Ovary (tissue), 3 donors: ENCODE data around the gene SOX5.
"Not testable (repeated sequence)": the region's sequence is repeated elsewhere in the genome, so short reads cannot be mapped to it uniquely, and the experiment has no call there.

Source experiments
- POLR2A ChIP-seq: fragments of 450-650 bp; IDR thresholded peaks from one replicate; pipeline ENCODE4 v1.6.1; 2017; ENCODE audit warnings: antibody characterized with exemption, mild to moderate bottlenecking, moderate library complexity
- TF ChIP-seq, protein P1 (sequence below), 3 donors: fragments of 450-650 bp in 2 of 3; fragments of 200-600 bp in 1 of 3; IDR thresholded peaks; one replicate each; pipeline versions ENCODE4 v1.5.1 to v1.8.0; 2016 to 2022; ENCODE audit warnings: antibody characterized with exemption in 3 of 3, mild to moderate bottlenecking in 1 of 3
- donor health status: DM: no; HTN: no; CAD: no.

DNA sequence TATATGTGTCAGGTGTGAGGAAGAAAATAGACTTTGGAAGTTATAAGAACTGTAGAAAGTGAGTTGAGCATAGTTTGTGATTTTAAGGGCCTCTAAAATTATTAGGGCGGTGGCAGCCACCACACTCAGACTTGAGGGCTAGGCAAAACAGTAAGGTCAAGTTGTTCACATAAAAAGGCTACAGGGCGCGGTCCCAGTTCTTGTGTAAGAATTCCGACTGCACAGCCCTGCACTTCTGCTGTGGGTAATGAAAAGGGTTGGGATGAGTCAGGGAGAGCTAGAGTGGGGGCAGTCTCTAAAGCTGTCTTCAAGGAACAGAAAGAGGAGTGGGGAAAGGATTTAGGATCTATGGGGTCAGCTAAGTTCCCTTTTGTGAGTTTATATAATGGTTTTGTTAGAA lies 441.7 kb downstream of the SOX5 start:
- TF ChIP-seq, protein P1, sequence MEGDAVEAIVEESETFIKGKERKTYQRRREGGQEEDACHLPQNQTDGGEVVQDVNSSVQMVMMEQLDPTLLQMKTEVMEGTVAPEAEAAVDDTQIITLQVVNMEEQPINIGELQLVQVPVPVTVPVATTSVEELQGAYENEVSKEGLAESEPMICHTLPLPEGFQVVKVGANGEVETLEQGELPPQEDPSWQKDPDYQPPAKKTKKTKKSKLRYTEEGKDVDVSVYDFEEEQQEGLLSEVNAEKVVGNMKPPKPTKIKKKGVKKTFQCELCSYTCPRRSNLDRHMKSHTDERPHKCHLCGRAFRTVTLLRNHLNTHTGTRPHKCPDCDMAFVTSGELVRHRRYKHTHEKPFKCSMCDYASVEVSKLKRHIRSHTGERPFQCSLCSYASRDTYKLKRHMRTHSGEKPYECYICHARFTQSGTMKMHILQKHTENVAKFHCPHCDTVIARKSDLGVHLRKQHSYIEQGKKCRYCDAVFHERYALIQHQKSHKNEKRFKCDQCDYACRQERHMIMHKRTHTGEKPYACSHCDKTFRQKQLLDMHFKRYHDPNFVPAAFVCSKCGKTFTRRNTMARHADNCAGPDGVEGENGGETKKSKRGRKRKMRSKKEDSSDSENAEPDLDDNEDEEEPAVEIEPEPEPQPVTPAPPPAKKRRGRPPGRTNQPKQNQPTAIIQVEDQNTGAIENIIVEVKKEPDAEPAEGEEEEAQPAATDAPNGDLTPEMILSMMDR (IDR thresholded peaks at IDR 0.05), result not testable (repeated sequence)
- TF ChIP-seq POLR2A, result not testable (repeated sequence)
